Measurements from ENCODE around the gene SNX1. TPM values are rescaled to one million over a fixed set of nuclear protein-coding genes. Genes with fewer than 3 reads are reported as not detected.

Gene SNX1
- total RNA-seq, 4 donors from 2014 or later, result 104 to 125 (median 120) TPM

DNA sequence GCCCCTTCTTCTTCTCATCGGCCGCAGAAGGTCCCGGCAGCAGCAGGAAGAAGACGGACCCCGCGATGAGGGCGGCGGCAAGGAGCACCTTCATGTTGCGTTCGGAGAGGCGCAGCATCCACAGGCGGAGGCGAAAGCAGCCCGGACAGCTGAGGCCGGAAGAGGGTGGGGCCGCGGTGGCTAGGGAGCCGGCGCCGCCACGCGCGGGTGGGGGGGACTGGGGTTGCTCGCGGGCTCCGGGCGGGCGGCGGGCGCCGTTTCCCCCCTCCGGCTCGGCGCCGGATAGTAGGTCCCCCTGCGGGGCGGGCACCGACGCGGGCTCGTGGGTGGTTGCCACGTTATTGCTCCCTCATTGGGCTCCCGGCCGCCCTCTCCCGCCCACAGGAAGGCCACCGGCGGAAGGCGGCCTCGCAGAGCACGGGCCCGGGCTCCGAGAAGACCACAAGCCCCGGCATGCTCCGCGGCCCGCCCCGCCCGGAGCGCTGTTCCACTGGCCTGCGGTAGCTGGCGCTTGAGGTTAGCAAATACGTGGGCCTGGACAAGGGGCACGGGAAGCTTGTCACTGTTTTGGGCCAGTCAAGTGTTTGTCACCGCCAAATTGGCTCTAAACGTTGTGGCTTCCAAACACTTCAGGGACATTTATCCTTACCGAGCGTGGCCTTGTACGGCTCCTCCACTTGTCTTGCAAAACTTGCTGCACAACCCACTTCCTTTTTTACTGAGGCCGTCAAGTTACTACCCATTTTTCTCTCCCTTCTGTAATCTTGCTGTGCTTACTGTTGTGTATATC is 67.3 kb downstream of the SNX1 start, which contains the start of gene PPIB:
PPIB (minus strand) TSS at position 154 of the 790 bp plus-strand sequence; CDS start at position 118, 36 bp downstream.
- TF ChIP-seq, protein P1, sequence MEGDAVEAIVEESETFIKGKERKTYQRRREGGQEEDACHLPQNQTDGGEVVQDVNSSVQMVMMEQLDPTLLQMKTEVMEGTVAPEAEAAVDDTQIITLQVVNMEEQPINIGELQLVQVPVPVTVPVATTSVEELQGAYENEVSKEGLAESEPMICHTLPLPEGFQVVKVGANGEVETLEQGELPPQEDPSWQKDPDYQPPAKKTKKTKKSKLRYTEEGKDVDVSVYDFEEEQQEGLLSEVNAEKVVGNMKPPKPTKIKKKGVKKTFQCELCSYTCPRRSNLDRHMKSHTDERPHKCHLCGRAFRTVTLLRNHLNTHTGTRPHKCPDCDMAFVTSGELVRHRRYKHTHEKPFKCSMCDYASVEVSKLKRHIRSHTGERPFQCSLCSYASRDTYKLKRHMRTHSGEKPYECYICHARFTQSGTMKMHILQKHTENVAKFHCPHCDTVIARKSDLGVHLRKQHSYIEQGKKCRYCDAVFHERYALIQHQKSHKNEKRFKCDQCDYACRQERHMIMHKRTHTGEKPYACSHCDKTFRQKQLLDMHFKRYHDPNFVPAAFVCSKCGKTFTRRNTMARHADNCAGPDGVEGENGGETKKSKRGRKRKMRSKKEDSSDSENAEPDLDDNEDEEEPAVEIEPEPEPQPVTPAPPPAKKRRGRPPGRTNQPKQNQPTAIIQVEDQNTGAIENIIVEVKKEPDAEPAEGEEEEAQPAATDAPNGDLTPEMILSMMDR (IDR thresholded peaks at IDR 0.05), result no peak
- peak; percentile 70 for DNase-seq (ENCODE audit: low spot score)
- peak; percentile 98 for ATAC-seq (ENCODE audit: low FRiP score)

GRCh38 chr15:64163659-64164362 is 68.0 kb downstream of the SNX1 start:
- no peak for DNase-seq (ENCODE audit: low spot score)
- no peak for ATAC-seq (ENCODE audit: low FRiP score)
- TF ChIP-seq, protein P1 (IDR thresholded peaks at IDR 0.05), result no peak

DNA sequence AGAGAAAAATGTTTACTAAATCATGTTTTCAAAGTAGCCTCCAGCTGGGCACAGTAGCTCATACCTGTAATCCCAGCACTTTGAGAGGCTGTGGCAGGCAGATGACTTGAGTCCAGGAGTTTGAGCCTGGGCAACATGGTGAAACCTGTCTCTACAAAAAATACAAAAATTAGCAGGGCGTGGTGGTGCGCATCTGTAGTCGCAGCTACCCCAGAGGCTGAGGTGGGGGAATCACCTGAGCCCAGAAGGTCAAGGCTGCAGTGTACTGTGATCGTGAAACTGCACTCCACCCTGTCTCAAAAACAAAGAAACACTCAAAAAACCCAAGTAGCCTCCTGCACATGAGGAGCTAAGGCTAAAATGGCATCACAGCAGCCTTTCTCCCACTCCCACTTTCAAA is 68.7 kb downstream of the SNX1 start:
- TF ChIP-seq, protein P1 (IDR thresholded peaks at IDR 0.05), result no peak
- DNase-seq (ENCODE audit: low spot score), result no peak
- ATAC-seq (ENCODE audit: low FRiP score), result no peak

GRCh38 chr15:64166102-64166890 is 70.5 kb downstream of the SNX1 start:
- ATAC-seq (ENCODE audit: low FRiP score), result no peak
- TF ChIP-seq, protein P1 (IDR thresholded peaks at IDR 0.05), result no peak
- no peak for DNase-seq (ENCODE audit: low spot score)

GRCh38 chr15:64180235-64180824 is 84.5 kb downstream of the SNX1 start:
- ATAC-seq (ENCODE audit: low FRiP score) (no peak), DNase-seq (ENCODE audit: low spot score) (no peak)
- TF ChIP-seq, protein P1 (IDR thresholded peaks at IDR 0.05), result no peak

DNA sequence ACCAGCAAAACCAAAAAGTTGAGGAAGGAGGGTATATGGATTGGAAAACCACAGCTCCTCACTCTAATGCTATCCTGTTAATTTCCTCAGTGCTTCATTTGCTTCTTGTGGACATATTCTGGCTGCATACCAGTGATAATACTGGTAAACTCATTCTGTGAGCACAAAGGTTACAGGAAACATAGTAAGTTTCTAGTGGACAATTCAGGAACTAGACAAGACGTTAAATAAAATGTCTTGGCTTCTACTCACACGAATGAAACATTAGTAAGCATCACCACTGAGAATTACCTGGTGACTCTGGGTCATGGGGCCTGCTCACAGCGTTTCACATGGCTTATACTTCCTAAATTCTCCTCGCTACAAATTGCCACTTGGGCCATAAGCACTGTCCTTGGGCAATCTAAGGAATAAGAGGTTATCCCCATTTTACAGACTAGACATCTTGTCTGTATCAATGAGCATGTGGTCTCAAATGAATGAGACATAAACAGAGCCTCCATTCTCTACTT is 87.1 kb downstream of the SNX1 start:
- TF ChIP-seq, protein P1 (IDR thresholded peaks at IDR 0.05), result no peak
- ATAC-seq (ENCODE audit: low FRiP score), result no peak
- DNase-seq (ENCODE audit: low spot score), result no peak

Measured in omental fat pad (tissue), 4 donors.